ENCODE data around the gene MICAL3. TPM values are rescaled to one million over a fixed set of nuclear protein-coding genes. Genes with fewer than 3 reads are reported as not detected.

Gene MICAL3
- total and polyA plus RNA-seq, 4 donors: 4.4 to 30.7 (median 15.4) TPM

DNA sequence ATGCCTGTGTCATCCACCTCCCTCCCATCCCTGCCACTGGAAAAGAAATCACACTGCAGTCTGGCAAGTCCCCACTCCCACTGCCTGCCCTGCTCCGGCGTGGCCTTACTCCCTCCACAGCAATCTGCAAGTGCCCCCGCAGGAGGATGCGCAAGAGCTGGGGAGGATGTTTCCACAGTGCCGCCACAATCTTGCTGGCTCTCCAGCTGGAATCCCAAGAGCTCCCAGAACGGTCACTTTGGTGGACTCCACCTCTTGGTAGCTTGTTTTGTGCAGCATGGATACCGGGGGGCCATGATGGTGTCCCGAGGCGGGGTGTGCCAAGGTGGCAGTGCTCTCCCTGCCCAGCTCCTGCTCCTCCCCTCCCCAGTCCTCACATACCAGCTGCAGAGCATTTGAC is 76.3 kb downstream of the MICAL3 start:
- Histone ChIP-seq H3K9ac (ENCODE audit: insufficient read depth in 1 of 2, low read length in 2 of 2) (no peak overlapping the region), H3K36me3 (ENCODE audit: control insufficient read depth in 4 of 4, insufficient read depth in 4 of 4, low read length in 4 of 4) (no peaks in the 10 kb centered on the region), H3K27ac (ENCODE audit: low read depth in 1 of 2, low read length in 1 of 2) (peak overlapping the region in 1 of 2 donors; percentile 9), H3K4me1 (ENCODE audit: control insufficient read depth in 5 of 5, insufficient read depth in 5 of 5, low read length in 5 of 5) (peaks cover 3 to 48% (median 18%) of the 10 kb centered on the region in 5 donors), H3K4me3 (no peak overlapping the region), H3K27me3 (ENCODE audit: control insufficient read depth in 3 of 3, insufficient read depth in 3 of 3, low read length in 2 of 3) (no peaks in the 10 kb centered on the region), H3K9me3 (ENCODE audit: control insufficient read depth in 4 of 4, insufficient read depth in 3 of 4, low read length in 3 of 4) (no peaks in the 10 kb centered on the region)
- DNase-seq (no peak), ATAC-seq (ENCODE audit: insufficient read depth, low FRiP score) (no peak)
- 93 to 94% methylated on average over 9 of the region's 9 CpGs for WGBS, 2 donors
- TF ChIP-seq, protein P1, sequence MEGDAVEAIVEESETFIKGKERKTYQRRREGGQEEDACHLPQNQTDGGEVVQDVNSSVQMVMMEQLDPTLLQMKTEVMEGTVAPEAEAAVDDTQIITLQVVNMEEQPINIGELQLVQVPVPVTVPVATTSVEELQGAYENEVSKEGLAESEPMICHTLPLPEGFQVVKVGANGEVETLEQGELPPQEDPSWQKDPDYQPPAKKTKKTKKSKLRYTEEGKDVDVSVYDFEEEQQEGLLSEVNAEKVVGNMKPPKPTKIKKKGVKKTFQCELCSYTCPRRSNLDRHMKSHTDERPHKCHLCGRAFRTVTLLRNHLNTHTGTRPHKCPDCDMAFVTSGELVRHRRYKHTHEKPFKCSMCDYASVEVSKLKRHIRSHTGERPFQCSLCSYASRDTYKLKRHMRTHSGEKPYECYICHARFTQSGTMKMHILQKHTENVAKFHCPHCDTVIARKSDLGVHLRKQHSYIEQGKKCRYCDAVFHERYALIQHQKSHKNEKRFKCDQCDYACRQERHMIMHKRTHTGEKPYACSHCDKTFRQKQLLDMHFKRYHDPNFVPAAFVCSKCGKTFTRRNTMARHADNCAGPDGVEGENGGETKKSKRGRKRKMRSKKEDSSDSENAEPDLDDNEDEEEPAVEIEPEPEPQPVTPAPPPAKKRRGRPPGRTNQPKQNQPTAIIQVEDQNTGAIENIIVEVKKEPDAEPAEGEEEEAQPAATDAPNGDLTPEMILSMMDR (IDR thresholded peaks at IDR 0.05; ENCODE audit: control extremely low read depth, extremely low read depth): no peak

DNA sequence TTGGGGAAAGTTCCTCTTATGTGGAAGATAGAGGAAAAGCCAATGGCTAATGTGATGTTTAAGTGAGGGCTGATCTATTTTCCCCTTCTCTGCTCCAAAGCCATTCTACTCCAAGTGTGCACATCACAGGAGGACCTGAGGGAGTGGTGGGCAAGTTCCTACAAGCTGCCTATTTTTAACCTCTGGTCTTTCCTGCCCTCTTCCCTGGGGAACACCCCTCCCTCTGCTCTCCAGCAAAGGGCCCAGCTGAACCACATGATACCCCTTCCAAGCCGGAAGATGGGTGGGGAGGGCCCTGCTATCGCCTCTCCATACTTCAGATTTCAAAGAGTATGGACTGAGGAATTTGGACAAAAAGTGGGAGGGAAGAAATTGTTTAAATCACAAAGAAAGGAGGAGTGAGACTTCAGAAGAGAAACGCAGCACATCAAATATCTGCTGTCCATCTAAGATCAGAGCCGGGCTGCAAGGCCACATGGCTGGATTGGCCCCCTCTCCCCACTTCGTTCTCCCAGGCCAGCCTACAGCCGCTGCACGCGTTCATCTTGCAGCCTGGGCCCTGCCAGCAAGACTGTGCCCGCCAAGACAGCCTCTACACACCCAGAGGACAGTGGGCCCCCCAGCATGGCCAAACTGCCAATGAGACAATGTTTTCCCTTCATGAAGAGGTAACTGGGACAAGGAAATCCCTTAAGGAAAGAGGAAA is 77.5 kb downstream of the MICAL3 start:
- no peak overlapping the region for H3K9ac ChIP-seq (ENCODE audit: insufficient read depth in 1 of 2, low read length in 2 of 2)
- peaks cover 3 to 57% (median 19%) of the 10 kb centered on the region in 5 donors for H3K4me1 ChIP-seq (ENCODE audit: control insufficient read depth in 5 of 5, insufficient read depth in 5 of 5, low read length in 5 of 5)
- no peaks in the 10 kb centered on the region for H3K36me3 ChIP-seq (ENCODE audit: control insufficient read depth in 4 of 4, insufficient read depth in 4 of 4, low read length in 4 of 4)
- H3K9me3 ChIP-seq (ENCODE audit: control insufficient read depth in 4 of 4, insufficient read depth in 3 of 4, low read length in 3 of 4): no peaks in the 10 kb centered on the region
- H3K27me3 ChIP-seq (ENCODE audit: control insufficient read depth in 3 of 3, insufficient read depth in 3 of 3, low read length in 2 of 3): no peaks in the 10 kb centered on the region
- 76 to 82% methylated on average over 9 of the region's 9 CpGs for WGBS, 2 donors
- peak overlapping the region in 1 of 2 donors; percentile 55 for H3K27ac ChIP-seq (ENCODE audit: low read depth in 1 of 2, low read length in 1 of 2)
- no peak overlapping the region for H3K4me3 ChIP-seq
- TF ChIP-seq, protein P1 (IDR thresholded peaks at IDR 0.05; ENCODE audit: control extremely low read depth, extremely low read depth): no peak
- ATAC-seq (ENCODE audit: insufficient read depth, low FRiP score) (no peak), DNase-seq (no peak)

DNA sequence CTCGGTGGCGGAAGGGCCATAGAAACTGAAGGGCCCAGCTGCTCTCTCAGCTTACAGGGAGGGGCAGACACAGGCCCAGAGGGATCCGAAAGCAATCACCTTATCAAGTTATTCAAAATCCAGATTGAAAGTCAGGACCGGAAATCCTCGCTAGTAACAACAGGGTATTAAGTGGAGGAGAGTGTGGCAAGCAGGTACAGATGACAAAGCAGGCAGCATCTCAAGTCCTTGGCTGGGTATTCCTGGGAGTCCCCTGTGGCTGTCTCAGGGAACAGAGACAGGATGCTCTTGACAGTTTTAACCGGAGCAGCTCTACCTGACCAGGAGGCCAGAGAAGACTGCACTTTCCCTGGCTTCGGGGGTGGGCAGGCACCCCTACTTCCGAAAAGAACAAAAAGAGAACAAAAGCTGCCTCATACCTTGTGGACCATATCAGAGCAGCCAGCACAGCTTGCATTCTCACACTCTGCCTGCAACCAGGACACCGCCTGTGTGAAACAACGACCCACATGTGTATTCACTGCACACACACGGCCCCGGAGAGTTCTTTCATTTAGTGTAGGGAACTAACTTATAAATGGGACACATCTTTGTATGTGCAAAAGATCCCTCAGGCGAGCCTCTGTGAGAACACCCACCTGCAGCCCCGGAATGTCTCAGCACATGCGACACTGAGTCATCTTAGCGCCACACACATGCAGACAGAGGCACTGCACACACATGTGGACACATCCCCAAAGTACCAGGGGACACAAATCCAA is 78.3 kb downstream of the MICAL3 start:
- no peak for DNase-seq
- TF ChIP-seq, protein P1 (IDR thresholded peaks at IDR 0.05; ENCODE audit: control extremely low read depth, extremely low read depth): no peak
- Histone ChIP-seq H3K4me3 (no peak overlapping the region), H3K9me3 (ENCODE audit: control insufficient read depth in 4 of 4, insufficient read depth in 3 of 4, low read length in 3 of 4) (no peaks in the 10 kb centered on the region), H3K36me3 (ENCODE audit: control insufficient read depth in 4 of 4, insufficient read depth in 4 of 4, low read length in 4 of 4) (no peaks in the 10 kb centered on the region), H3K27ac (ENCODE audit: low read depth in 1 of 2, low read length in 1 of 2) (peak overlapping the region in 1 of 2 donors; percentile 55), H3K27me3 (ENCODE audit: control insufficient read depth in 3 of 3, insufficient read depth in 3 of 3, low read length in 2 of 3) (no peaks in the 10 kb centered on the region), H3K9ac (ENCODE audit: insufficient read depth in 1 of 2, low read length in 2 of 2) (no peak overlapping the region), H3K4me1 (ENCODE audit: control insufficient read depth in 5 of 5, insufficient read depth in 5 of 5, low read length in 5 of 5) (peaks cover 3 to 61% (median 19%) of the 10 kb centered on the region in 5 donors)
- 79 to 87% methylated on average over 16 of the region's 16 CpGs for WGBS, 2 donors
- ATAC-seq (ENCODE audit: insufficient read depth, low FRiP score): no peak
